Measurements from ENCODE around the gene PLD4. TPM values are rescaled to one million over a fixed set of nuclear protein-coding genes. Genes with fewer than 3 reads are reported as not detected.

Gene PLD4
- total RNA-seq, 1 donor from 2014 or later, result not detected

DNA sequence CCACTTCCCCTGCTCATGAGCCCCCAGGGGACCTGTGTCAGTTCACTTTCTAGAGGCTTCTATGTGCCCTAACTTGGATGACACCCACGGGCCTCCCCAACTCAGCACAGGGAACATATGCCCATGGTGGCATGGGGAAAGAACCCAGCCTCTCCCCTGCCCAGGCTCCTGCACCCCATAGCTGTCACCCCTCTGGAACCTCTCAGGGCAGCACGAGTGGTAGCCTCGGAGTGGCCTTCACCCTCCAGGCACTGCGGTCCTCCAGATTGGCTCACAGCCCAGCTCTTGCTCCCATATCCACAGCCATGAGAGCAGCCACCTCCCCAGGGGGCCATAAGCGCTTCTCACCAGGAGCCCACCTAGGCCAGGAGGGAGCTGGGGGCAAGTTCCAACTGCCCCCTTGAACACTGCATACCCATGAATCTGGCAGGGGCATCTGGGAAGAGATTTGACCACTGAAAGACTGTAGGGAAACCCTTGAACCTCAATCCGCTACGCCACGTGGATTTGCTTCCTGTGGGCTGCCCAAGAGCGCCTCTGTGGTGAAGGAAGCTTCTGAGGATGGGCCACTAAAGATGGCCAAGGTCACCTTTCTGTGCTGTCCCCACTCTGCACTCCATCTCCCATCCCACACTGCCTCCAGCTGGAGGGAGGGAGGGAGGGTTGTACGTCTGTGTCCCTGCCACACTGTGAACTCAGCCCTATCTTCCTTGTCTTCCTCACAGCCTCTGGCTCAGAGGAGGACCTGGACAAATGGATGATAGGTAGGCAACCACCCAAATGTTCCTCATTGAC lies 11.9 kb downstream of the PLD4 start:
- peaks cover 14% of the 10 kb centered on the region for H3K27me3 Mint-ChIP-seq (ENCODE audit: unreplicated experiment)
- no peak for TF ChIP-seq CTCF (IDR thresholded peaks at IDR 0.05; ENCODE audit: partially characterized antibody, unreplicated experiment)
- H3K9me3 Mint-ChIP-seq (ENCODE audit: unreplicated experiment), result peaks cover 20% of the 10 kb centered on the region
- no peak overlapping the region for H3K4me3 Mint-ChIP-seq (ENCODE audit: unreplicated experiment)
- peaks cover 2% of the 10 kb centered on the region for H3K4me1 Mint-ChIP-seq (ENCODE audit: low read depth, unreplicated experiment)
- H3K36me3 Mint-ChIP-seq (ENCODE audit: unreplicated experiment), result peaks cover 23% of the 10 kb centered on the region
- no peak overlapping the region for H3K27ac Mint-ChIP-seq (ENCODE audit: unreplicated experiment)
- peak; percentile 12 for DNase-seq

DNA sequence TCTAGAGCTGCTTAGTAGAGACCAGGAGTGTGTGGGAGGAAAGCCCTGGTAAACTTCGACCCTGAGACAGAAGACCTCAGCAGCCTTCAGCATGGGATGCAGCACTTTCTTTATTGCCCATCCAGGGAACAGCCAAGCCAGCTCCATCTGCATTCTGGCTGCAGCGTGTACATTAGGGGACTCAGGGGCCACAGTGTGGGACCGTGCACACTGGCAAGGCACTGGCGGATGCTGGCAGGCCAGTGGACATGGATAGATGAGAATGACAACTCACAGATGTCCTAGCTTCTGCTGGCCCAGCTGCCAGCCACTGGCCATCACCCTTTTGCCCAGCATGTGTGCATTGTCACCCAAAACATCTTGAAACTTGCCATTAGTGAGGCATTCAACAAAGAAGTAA lies 12.5 kb downstream of the PLD4 start:
- H3K27ac Mint-ChIP-seq (ENCODE audit: unreplicated experiment), result no peak overlapping the region
- no peak for TF ChIP-seq CTCF (IDR thresholded peaks at IDR 0.05; ENCODE audit: partially characterized antibody, unreplicated experiment)
- peaks cover 23% of the 10 kb centered on the region for H3K36me3 Mint-ChIP-seq (ENCODE audit: unreplicated experiment)
- H3K4me3 Mint-ChIP-seq (ENCODE audit: unreplicated experiment), result no peak overlapping the region
- peaks cover 19% of the 10 kb centered on the region for H3K9me3 Mint-ChIP-seq (ENCODE audit: unreplicated experiment)
- H3K27me3 Mint-ChIP-seq (ENCODE audit: unreplicated experiment), result peaks cover 13% of the 10 kb centered on the region
- peaks cover 2% of the 10 kb centered on the region for H3K4me1 Mint-ChIP-seq (ENCODE audit: low read depth, unreplicated experiment)
- DNase-seq, result peak; percentile 5

DNA sequence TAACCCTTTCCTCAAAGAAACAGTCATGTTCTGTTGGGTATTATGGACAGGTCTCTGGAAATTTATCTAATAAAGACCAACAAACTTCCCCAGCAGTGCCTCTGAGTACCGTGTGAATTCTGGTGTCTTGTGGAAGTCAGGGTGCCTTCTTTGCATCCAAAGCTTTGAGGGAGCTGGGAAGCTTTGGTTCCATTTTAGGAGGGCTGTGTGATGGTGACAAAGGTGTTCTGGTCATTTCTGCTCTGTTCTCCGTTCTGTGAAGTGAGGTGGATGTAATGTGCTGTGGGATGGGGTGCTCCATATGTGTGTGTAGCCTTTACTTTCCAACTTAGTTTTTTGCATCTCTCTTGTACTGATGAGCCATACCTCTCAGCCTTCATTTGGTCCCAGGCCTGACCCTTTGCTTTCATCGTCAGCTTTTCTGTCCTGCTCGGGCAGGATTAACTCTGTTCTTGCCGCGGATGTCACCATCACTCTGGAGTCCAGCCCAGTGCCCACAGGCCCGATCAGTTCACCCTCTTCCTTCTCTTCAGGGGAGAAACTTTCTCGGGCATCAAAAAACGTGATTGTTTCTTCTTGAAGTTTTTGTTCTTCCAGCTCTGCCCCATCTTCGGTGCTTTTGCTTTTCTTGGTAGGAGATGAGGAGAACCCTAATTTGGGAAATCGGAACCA lies 13.2 kb downstream of the PLD4 start:
- Mint-ChIP-seq H3K27ac (ENCODE audit: unreplicated experiment) (no peak overlapping the region), H3K36me3 (ENCODE audit: unreplicated experiment) (peaks cover 23% of the 10 kb centered on the region), H3K9me3 (ENCODE audit: unreplicated experiment) (peaks cover 19% of the 10 kb centered on the region), H3K4me3 (ENCODE audit: unreplicated experiment) (no peak overlapping the region), H3K27me3 (ENCODE audit: unreplicated experiment) (peaks cover 11% of the 10 kb centered on the region), H3K4me1 (ENCODE audit: low read depth, unreplicated experiment) (peaks cover 2% of the 10 kb centered on the region)
- no peak for TF ChIP-seq CTCF (IDR thresholded peaks at IDR 0.05; ENCODE audit: partially characterized antibody, unreplicated experiment)
- no peak for DNase-seq

GRCh38 chr14:104938436-104938835 lies 13.8 kb downstream of the PLD4 start:
- H3K4me3 Mint-ChIP-seq (ENCODE audit: unreplicated experiment), result no peak overlapping the region
- TF ChIP-seq CTCF (IDR thresholded peaks at IDR 0.05; ENCODE audit: partially characterized antibody, unreplicated experiment), result no peak
- H3K36me3 Mint-ChIP-seq (ENCODE audit: unreplicated experiment), result peaks cover 23% of the 10 kb centered on the region
- no peak for DNase-seq
- H3K27me3 Mint-ChIP-seq (ENCODE audit: unreplicated experiment), result peaks cover 11% of the 10 kb centered on the region
- H3K4me1 Mint-ChIP-seq (ENCODE audit: low read depth, unreplicated experiment), result peaks cover 2% of the 10 kb centered on the region
- H3K27ac Mint-ChIP-seq (ENCODE audit: unreplicated experiment), result no peak overlapping the region
- H3K9me3 Mint-ChIP-seq (ENCODE audit: unreplicated experiment), result peaks cover 19% of the 10 kb centered on the region

GRCh38 chr14:104938960-104939359 lies 14.3 kb downstream of the PLD4 start:
- Mint-ChIP-seq H3K36me3 (ENCODE audit: unreplicated experiment) (peaks cover 23% of the 10 kb centered on the region), H3K27me3 (ENCODE audit: unreplicated experiment) (peaks cover 11% of the 10 kb centered on the region), H3K4me3 (ENCODE audit: unreplicated experiment) (no peak overlapping the region), H3K27ac (ENCODE audit: unreplicated experiment) (no peak overlapping the region), H3K4me1 (ENCODE audit: low read depth, unreplicated experiment) (peaks cover 2% of the 10 kb centered on the region), H3K9me3 (ENCODE audit: unreplicated experiment) (peaks cover 19% of the 10 kb centered on the region)
- TF ChIP-seq CTCF (IDR thresholded peaks at IDR 0.05; ENCODE audit: partially characterized antibody, unreplicated experiment), result no peak
- no peak for DNase-seq

Data from glutamatergic neuron (in vitro differentiated cells).